Tibial nerve (tissue), 4 donors: ENCODE data around the gene OLFM3.

Experiments used
- EP300 ChIP-seq, 2 donors: sonication (generic); formaldehyde crosslinking; IDR thresholded peaks; one replicate each; pipeline ENCODE4 v1.6.1; 2017; ENCODE audit warnings: antibody characterized with exemption in 2 of 2, mild to moderate bottlenecking in 1 of 2
- POLR2A ChIP-seq, 2 donors: fragments of 450-650 bp; IDR thresholded peaks; one replicate each; pipeline ENCODE4 v1.6.1; 2017; ENCODE audit warnings: antibody characterized with exemption in 2 of 2, mild to moderate bottlenecking in 2 of 2, moderate library complexity in 2 of 2
- TF ChIP-seq, protein P1 (sequence below), 5 experiments: fragments of 200-600 bp in 3 of 5; fragments of 450-650 bp in 2 of 5; sonication (generic) in 3 of 5; IDR thresholded peaks; one replicate each; pipeline ENCODE4 v1.5.1; 2016 to 2019; ENCODE audit warnings: antibody characterized with exemption in 5 of 5, mild to moderate bottlenecking in 3 of 5, moderate library complexity in 2 of 5

DNA sequence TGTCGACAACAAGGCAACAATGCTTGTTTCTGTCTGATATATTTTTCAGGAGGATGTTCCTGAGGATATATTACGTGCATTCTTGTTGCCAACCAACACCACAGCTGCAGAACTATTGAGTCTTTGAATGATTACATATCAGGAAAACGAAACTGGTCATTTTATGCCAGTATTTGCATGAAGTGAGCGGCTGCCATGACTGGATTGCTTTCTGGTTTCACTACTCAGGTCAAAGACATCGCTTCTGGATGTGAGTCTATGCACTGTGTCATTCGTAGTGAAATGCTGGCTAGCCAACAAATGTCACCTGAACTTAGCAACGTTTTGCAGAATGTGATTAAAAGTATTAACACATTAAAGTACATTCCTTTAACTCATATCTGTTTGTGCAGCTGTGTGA lies 35.8 kb upstream of the OLFM3 start:
- TF ChIP-seq, protein P1, sequence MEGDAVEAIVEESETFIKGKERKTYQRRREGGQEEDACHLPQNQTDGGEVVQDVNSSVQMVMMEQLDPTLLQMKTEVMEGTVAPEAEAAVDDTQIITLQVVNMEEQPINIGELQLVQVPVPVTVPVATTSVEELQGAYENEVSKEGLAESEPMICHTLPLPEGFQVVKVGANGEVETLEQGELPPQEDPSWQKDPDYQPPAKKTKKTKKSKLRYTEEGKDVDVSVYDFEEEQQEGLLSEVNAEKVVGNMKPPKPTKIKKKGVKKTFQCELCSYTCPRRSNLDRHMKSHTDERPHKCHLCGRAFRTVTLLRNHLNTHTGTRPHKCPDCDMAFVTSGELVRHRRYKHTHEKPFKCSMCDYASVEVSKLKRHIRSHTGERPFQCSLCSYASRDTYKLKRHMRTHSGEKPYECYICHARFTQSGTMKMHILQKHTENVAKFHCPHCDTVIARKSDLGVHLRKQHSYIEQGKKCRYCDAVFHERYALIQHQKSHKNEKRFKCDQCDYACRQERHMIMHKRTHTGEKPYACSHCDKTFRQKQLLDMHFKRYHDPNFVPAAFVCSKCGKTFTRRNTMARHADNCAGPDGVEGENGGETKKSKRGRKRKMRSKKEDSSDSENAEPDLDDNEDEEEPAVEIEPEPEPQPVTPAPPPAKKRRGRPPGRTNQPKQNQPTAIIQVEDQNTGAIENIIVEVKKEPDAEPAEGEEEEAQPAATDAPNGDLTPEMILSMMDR (IDR thresholded peaks at IDR 0.05): no peak
- TF ChIP-seq POLR2A (IDR thresholded peaks at IDR 0.05) (no peak), EP300 (IDR thresholded peaks at IDR 0.05) (no peak)
